Measurements from ENCODE around the gene IGSF21. TPM values are rescaled to one million over a fixed set of nuclear protein-coding genes. Genes with fewer than 3 reads are reported as not detected.

IGSF21 gene
- total RNA-seq, 1 experiment from 2014 or later = not detected

DNA sequence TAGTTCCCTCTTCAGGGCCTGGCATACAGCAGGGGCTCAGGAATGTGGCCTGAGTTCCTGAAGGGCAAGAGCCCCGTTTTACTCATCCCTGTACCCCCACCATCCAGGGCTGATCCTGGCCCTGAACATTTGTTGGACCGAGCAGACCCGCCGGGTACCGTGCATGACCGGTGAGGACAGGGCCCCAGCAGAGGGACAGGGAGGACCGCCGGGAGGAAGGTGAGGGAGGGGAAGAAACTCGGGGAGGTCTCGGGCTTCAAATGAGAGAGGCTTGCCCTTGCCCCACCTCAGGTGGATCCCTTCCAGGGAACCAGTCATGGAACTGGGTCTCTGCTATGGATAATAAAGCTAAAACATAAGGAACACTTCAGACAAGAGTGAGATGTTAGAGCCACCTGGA is 205.4 kb downstream of the IGSF21 start:
- H3K9me3 Mint-ChIP-seq (ENCODE audit: low read depth, unreplicated experiment) = no peaks in the 10 kb centered on the region
- no peaks in the 10 kb centered on the region for H3K27me3 Mint-ChIP-seq (ENCODE audit: unreplicated experiment)
- DNase-seq = no peak
- H3K4me3 Mint-ChIP-seq (ENCODE audit: low read depth, unreplicated experiment) = no peak overlapping the region
- intact Hi-C loops (cut with micrococcal nuclease; ENCODE audit: unreplicated experiment) = no loop called here
- no TSS peak for BruUV-seq (replicated peaks)
- no peak overlapping the region for H3K27ac Mint-ChIP-seq (ENCODE audit: unreplicated experiment)
- CTCF ChIA-PET = no interaction called here
- peaks cover 15% of the 10 kb centered on the region for H3K4me1 Mint-ChIP-seq (ENCODE audit: low read depth, unreplicated experiment)
- H3K36me3 Mint-ChIP-seq (ENCODE audit: insufficient read depth, unreplicated experiment) = no peaks in the 10 kb centered on the region
- TF ChIP-seq, protein P1, sequence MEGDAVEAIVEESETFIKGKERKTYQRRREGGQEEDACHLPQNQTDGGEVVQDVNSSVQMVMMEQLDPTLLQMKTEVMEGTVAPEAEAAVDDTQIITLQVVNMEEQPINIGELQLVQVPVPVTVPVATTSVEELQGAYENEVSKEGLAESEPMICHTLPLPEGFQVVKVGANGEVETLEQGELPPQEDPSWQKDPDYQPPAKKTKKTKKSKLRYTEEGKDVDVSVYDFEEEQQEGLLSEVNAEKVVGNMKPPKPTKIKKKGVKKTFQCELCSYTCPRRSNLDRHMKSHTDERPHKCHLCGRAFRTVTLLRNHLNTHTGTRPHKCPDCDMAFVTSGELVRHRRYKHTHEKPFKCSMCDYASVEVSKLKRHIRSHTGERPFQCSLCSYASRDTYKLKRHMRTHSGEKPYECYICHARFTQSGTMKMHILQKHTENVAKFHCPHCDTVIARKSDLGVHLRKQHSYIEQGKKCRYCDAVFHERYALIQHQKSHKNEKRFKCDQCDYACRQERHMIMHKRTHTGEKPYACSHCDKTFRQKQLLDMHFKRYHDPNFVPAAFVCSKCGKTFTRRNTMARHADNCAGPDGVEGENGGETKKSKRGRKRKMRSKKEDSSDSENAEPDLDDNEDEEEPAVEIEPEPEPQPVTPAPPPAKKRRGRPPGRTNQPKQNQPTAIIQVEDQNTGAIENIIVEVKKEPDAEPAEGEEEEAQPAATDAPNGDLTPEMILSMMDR (IDR thresholded peaks at IDR 0.05; ENCODE audit: unreplicated experiment) = no peak

DNA sequence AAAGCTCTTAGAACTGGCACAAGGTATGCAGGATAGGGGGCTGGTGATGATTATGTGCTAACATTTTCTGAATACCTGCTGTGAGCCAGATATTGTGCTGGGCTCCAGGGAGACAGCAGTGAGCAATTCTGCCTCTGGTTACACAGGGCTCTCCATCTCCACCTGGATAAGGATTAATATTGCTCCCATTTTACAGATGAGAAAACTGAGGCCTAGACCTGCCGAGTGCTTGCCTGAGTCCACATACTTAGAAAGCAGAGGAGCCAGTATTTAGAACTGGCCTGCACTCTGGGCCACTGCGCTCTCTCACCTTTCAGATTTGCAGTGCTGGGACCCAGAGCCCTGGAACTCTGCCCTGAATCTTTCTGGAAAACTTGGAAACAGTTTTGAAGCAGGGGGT is 205.9 kb downstream of the IGSF21 start:
- Mint-ChIP-seq H3K4me3 (ENCODE audit: low read depth, unreplicated experiment) (no peak overlapping the region), H3K27ac (ENCODE audit: unreplicated experiment) (no peak overlapping the region), H3K27me3 (ENCODE audit: unreplicated experiment) (no peaks in the 10 kb centered on the region), H3K36me3 (ENCODE audit: insufficient read depth, unreplicated experiment) (no peaks in the 10 kb centered on the region), H3K9me3 (ENCODE audit: low read depth, unreplicated experiment) (peaks cover 1% of the 10 kb centered on the region), H3K4me1 (ENCODE audit: low read depth, unreplicated experiment) (peaks cover 15% of the 10 kb centered on the region)
- no peak for DNase-seq
- CTCF ChIA-PET = no interaction called here
- no TSS peak for BruUV-seq (replicated peaks)
- intact Hi-C loops (cut with micrococcal nuclease; ENCODE audit: unreplicated experiment) = no loop called here
- TF ChIP-seq, protein P1 (IDR thresholded peaks at IDR 0.05; ENCODE audit: unreplicated experiment) = no peak

DNA sequence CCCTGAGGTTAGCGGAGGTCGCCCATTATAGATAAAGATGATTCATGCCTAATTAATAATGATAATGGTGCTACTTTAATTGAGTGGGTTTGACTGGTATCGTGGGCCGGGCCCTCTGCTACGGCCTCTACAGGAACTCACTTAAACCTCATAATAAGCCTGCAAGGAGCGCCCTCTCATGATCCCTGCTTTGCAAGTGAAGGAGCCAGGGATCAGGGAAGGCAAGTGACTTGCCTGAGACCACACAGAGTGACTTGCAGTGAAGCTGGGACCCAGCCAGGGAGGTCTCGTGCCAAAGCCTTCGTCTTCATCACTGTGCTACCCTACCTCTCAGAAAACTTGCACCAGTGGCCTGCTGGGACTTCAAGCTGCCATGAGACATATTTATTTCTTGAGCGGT is 206.8 kb downstream of the IGSF21 start:
- no peaks in the 10 kb centered on the region for H3K36me3 Mint-ChIP-seq (ENCODE audit: insufficient read depth, unreplicated experiment)
- intact Hi-C loops (cut with micrococcal nuclease; ENCODE audit: unreplicated experiment) = no loop called here
- BruUV-seq (replicated peaks) = no TSS peak
- no peak for DNase-seq
- H3K4me3 Mint-ChIP-seq (ENCODE audit: low read depth, unreplicated experiment) = no peak overlapping the region
- no peak overlapping the region for H3K27ac Mint-ChIP-seq (ENCODE audit: unreplicated experiment)
- no peaks in the 10 kb centered on the region for H3K27me3 Mint-ChIP-seq (ENCODE audit: unreplicated experiment)
- TF ChIP-seq, protein P1 (IDR thresholded peaks at IDR 0.05; ENCODE audit: unreplicated experiment) = no peak
- CTCF ChIA-PET = no interaction called here
- H3K4me1 Mint-ChIP-seq (ENCODE audit: low read depth, unreplicated experiment) = peaks cover 15% of the 10 kb centered on the region
- H3K9me3 Mint-ChIP-seq (ENCODE audit: low read depth, unreplicated experiment) = peaks cover 7% of the 10 kb centered on the region

DNA sequence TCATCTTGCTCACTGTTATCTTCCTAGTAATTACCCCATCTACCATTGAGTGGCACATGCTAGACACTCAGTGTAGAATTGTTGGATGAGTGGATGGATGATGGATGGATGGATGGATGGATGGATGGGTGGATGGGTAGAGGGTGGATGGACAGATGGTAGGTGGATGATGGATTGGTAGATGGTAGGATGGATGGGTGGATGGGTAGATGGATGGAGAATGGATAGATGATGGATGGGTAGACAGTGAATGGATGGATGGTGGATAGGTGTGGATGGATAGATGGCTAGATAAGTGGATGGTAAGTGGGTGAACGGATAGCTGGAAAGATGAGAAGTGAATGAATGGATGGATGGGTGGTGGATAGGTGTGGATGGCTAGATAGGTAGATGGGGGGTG is 207.9 kb downstream of the IGSF21 start:
- Mint-ChIP-seq H3K27ac (ENCODE audit: unreplicated experiment) (no peak overlapping the region), H3K9me3 (ENCODE audit: low read depth, unreplicated experiment) (peaks cover 7% of the 10 kb centered on the region), H3K4me3 (ENCODE audit: low read depth, unreplicated experiment) (no peak overlapping the region), H3K4me1 (ENCODE audit: low read depth, unreplicated experiment) (peaks cover 15% of the 10 kb centered on the region), H3K27me3 (ENCODE audit: unreplicated experiment) (no peaks in the 10 kb centered on the region), H3K36me3 (ENCODE audit: insufficient read depth, unreplicated experiment) (no peaks in the 10 kb centered on the region)
- intact Hi-C loops (cut with micrococcal nuclease; ENCODE audit: unreplicated experiment) = no loop called here
- CTCF ChIA-PET = no interaction called here
- DNase-seq = no peak
- TF ChIP-seq, protein P1 (IDR thresholded peaks at IDR 0.05; ENCODE audit: unreplicated experiment) = no peak
- BruUV-seq (replicated peaks) = no TSS peak
